Measurements from ENCODE around the gene SULT2B1.

SULT2B1 gene

DNA sequence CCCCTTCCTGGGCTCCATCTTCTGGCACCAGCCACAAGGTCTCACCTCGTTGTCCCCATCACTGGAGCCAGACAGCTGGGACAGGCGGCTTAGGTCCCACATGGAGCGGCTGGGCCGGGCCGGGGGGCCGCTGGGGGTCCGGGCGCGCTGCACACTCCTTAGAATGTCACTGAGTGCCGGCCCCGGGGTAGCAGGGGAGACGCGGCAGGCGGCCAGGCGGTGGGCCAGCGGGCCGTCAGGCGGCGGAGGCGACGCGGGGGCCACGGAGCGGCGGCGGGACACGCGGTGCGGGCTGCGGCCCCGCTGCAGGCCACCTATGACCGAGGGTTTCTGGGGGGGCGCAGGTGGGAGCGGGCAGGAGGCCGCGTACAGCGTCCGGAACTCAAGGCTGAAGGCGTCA lies 51.5 kb downstream of the SULT2B1 start:
- DNase-seq: no peak

DNA sequence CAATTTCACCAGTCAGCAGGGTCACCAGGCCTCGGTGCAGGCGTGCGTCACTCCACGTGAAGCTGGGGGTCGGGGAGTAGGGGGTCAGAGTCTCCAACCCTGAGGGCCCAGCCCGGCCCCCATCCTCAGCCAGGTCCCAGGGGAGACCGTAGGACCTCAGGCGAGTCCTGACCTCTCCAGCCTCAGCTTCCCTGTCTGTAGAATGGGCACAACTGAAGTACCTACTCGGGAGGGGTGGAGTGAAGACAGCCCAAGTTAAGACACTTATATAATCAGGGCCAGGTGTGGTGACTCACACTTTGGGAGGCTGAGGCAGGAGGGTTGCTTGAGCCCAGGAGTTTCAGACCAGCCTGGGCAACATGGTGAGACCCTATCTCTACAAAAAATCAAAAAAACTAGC lies 51.9 kb downstream of the SULT2B1 start:
- no peak for DNase-seq

DNA sequence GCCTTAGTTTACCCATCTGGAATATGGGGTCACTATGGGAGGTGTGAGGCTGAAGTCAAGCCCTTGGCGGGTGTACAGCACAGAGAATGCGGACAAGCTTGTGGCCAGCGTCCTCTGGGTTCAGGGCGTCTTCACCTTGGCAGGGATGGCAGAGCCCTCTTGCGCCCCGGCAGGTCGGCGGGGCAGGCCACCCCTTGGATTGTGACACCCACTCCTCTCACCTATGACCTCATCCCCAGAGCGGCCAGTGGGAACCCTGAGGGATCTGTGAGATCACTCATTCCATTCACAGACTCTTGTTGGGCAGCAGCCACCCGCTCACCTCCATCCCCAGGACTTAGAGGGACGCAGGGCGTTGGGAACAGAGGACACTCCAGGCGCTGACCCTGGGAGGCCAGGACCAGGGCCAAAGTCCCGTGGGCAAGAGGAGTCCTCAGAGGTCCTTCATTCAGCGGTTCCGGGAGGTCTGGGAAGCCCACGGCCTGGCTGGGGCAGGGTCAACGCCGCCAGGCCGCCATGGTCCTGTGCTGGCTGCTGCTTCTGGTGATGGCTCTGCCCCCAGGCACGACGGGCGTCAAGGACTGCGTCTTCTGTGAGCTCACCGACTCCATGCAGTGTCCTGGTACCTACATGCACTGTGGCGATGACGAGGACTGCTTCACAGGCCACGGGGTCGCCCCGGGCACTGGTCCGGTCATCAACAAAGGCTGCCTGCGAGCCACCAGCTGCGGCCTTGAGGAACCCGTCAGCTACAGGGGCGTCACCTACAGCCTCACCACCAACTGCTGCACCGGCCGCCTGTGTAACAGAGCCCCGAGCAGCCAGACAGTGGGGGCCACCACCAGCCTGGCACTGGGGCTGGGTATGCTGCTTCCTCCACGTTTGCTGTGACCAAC lies 54.7 kb downstream of the SULT2B1 start, which contains the start of gene SPACA4:
TSS of gene SPACA4 (plus strand) at position 280 of the 896 bp plus-strand sequence. CDS start at position 517, 237 bp downstream.
- no peak for DNase-seq

DNA sequence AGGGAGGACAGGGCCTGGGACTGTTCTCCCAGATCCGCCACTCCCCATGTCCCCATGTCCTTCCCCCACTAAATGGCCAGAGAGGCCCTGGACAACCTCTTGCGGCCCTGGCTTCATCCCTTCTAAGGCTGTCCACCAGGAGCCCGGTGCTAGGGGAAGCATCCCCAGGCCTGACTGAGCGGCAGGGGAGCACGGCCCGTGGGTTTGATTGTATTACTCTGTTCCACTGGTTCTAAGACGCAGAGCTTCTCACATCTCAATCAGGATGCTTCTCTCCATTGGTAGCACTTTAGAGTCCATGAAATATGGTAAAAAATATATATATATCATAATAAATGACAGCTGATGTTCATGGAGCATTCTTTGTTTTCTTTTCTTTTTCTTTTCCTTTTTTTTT lies 55.4 kb downstream of the SULT2B1 start:
- no peak for DNase-seq

DNA sequence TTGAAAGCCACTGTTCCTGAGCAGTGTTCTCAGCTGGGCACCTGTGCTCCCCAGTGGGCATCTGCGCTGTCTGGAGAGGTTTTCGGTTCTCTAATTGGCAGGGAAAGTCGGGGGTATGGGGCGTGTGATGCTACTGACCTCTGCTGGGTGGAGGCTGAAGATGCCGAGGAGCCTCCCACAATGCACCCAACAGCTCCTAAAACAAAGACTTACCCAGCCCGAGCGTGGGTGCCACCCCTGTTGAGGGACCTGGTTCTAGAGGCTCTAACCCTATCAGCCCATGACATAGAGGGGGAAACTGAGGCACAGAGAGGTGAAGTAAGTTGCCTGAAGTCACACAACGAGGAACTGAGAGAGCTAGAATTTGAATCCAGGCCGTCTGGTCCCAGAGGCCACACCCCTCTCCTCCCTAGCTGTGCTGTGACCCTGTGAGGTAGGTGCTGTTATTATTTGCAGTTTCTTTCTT lies 56.9 kb downstream of the SULT2B1 start:
- DNase-seq: peak; percentile 71 to 84 (median 79)

DNA sequence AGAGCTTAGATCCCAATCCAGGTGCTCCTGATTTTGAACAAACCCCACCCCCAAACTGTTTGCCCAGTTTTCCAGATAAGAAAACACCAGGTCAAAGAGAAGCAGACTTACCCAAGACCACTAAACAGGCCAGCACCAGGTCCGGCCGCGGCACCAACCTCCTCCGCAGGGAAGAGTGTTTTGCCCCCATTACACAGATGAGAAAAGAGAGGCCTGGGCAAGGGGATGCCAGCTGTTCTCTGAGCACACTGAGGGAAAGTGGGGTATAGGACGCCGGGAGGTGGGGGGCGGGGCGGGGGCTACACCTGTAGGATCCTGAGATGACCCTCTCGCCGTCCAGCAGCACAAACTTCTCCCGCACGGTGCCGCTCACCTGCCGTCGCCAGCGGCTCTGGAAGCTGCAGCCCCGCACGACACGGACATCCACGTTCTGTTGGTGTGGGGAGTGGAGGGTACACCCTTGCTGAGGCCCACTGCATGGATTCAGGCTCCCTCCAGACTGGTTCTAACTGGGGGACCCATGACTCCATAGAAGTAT lies 57.7 kb downstream of the SULT2B1 start:
- DNase-seq: no peak

DNA sequence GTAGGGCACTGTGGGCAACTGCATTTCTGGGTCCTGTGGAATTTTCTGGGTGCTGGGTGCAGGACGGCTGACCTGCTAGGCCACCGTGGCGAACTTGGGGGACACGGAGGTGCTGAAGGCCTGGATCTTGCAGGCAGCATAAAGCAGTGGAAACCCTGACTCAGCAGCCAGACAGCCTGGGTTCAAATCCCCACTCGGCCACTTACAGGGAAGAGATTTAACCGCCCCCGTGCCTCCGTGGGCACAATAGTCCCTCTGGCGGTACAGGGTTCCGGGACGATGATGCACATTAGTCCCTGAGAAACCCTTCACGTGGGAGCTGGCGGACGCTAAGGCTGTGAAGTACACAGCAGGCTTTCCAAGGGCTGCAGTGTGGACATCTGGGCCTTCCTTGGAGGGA lies 59.9 kb downstream of the SULT2B1 start:
- DNase-seq: no peak

DNA sequence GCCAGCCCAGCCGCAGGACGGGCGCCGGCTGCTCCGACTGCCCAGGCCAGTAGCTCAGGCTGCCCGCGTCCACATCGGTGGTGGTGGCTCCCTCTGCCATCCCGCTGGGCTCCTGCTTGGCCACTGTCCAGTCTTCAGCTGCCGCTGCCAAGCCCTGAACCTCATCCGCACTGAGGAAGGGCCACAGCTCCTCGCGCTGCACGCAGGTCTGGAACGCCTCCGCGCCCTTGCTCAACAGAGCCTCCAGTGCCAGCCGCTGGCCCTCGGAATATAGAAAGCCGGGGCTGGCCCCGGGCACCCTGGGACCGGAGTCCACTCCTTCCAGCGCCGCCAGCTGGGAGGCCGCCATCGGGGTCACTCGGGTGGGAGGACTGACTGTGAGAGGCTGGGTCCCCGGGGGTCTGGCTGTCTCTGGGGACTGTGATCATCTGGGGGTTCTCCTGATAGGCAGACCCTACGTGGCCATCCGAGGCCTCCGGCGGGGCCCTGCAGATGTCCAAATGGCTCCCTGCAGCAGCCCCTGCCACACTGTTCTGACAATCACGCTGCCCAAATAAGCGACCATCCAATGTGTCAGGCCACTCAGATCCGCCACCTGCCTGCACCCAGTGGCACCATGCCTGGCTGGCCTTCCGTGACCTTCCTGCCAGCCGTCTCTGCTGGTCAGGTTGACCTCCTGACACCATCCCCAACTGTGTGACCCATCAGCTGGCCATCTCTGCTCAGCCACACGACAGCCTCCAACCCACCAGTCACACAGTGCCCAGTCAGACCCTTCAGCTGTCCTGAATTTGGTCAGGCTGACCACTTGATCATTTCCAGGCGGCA lies 61.3 kb downstream of the SULT2B1 start:
- DNase-seq: no peak

DNA sequence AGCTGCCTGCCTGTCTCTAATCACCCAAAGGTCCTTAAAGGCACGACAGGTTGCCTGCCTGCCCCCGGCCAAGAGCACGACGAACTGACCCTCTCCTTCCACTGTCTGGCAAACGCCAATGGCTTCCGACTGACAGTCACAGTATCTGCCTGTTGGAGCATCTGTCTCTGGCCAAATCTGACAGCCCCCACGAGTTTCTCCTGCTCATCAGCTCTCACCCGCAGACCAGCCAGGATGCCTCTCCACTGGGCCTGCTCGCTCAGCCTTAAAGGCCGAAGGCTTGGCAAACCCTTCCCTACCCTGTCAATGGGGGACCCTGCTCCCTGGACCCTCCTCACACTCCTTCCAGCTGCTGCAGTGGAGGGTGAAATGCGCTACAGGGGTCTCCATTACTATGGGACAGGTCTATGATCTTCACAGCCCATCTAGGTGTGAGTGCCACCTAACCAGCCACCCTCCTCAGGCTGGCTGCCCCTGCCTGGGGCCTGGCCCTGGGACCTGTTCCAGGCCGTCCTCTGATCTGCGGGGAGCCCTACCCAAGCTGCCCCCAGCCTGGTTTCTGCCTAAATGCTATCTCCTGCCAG lies 62.0 kb downstream of the SULT2B1 start:
- DNase-seq: no peak

DNA sequence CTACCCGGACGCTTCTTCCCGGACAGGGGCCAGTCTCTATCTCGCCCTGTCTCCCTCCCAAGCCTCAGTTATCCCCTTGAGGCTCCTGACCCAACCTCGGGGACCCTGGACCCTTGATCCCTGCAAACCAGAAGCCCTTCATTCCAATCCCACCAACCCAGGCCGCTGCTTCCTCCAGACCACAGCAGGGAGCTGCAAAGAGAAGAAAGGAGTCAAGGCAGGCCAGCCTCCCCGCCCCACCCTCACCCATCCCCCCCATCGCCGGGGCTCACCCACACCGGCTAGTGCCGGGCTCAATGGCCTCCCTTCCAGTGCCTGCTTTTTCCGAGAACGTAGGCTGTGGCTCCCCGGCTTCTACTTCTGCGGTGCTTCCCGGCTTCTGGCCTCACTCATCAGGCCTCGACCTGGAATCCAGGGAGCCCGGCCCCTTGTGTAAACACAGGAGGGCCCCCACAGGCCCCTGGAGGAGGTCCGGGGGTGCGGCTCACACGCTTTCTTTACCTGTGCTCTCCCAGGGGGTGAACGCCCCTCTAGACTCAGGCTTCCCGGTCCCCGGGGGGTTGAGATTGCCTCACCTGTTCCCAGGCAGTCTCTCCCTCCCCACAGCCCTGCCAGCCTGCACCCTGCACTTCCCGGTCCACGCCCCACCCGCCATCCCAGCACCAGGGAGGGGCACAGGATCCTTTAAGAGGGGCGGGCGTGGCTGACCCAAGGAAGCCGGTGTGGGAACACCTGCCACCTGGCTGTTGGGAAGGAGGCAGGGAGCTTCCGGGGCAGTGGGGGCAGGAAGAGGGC lies 62.7 kb downstream of the SULT2B1 start, which contains the start of gene FAM83E:
TSS of gene FAM83E (minus strand) at position 641 of the 795 bp plus-strand sequence. CDS start 1,704 bp downstream, outside the sequence.
- no peak for DNase-seq

DNA sequence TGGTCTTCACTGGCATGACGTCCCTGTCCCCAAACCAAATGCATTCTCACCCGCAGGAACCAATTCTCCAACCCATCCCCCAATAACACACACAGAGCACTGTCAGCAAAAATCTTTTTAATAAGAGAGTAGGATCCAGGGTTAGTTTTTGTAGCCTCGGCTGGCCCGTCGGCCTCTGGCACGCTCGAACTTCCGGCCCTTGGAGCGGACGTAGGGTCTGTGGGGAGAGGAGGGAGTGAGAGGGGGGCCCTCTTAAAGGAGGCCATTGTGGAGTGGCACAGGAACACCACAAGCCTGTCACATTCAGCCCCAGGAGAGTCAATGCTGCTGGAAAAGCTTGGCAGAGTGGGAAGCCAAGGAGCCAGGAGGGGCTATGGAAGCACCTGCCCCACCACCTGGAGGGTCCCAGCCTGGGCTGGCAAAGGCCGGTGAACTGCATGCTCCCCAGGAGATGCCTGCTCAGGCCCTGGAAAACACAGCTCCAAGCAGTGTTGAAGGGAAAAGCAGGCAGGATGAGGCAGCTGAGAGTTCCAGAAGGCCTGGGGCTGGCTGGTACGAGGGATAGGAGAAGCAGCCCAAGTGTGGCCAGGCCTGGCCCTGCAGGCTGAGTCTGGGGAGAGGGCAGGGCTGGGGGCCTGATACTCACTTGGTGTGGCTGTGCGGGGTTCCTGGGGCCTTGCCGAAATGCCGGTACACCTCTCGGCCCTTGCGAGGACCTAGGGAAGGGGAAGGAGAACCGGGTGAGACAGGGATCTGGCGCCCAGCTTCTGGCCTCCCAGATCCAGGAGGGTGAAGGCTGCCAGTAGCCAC lies 63.5 kb downstream of the SULT2B1 start:
- DNase-seq: no peak

DNA sequence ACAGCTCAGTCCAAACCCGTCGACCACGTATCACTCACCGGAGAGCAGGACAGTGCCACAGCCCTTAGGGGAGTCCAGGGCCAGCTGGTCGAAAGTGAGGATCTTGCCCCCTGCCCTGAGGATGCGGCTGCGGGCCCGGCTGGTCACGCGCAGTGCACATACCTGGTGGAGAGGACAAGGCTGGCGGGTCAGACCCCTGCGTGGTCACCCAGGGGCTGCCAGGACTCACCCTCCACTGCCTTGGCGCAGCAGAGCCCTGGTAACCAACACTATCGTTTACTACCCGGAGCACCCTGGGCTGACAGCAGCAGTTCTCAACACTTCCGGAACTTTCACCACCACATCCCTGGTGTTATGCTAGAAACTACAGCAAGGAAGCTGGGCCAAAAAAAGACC lies 64.1 kb downstream of the SULT2B1 start:
- DNase-seq: no peak

DNA sequence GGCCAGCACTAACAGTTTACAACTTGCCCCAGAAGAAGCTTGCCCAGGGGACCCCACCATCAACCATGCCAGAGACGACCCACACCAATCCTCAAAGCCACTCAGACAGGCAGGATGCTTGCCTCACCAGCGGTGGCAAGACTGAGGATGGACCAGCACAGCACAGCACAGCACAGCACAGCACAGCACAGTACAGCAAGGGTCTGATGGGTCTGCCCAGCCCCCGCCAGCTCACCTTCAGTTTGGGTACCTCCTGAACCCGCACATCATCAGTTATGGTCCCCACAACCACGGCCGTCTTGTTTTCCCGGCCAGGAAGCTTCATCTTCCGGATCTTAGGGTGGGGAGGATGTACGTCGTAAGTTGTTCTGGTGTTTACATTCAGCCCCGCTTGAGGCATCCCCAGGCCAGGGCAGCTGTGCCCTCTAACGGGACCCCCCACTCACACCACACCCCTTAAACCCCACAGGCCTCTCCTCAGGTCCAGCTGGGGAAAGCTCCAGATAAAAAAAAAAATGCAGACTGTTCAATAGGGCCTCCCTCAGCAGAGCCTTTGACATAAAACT lies 64.6 kb downstream of the SULT2B1 start:
- DNase-seq: no peak

DNA sequence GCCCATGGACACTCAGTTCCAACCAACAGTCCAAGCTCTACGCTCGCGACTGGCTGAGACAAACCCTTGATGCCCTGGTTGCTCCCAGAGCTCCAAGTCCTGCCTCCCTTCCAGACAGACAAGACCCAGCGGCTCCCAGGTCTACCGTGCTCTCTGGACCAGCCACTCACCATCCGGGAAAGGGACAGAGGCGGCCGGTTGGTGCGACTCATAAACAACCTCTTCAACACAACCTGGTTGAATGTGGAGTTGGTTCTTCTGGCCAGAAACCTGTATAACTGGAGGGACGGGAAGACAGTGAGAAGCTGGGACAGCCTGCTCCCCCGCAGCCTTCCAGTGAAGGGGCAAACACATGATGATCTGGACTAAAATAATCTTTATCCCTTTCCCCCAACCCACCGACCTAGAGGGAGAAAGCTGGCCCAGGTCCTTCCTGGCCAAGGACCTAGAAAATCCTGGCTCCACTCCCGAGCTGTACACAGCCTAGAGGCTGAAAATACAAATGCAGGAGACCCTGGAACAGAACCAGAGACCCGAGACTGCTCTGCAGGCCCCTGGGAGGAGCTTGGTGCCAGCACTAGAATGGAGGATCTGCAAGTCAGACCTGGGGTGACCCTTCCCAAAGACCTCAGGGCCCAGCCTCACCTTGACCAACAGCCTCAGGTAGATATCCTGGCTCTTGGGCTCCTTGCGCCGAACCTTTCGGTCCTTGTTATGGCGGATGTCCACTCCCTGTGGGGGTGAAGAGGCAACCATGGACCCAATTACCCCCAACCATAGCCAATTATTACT lies 65.4 kb downstream of the SULT2B1 start:
- DNase-seq: no peak

DNA sequence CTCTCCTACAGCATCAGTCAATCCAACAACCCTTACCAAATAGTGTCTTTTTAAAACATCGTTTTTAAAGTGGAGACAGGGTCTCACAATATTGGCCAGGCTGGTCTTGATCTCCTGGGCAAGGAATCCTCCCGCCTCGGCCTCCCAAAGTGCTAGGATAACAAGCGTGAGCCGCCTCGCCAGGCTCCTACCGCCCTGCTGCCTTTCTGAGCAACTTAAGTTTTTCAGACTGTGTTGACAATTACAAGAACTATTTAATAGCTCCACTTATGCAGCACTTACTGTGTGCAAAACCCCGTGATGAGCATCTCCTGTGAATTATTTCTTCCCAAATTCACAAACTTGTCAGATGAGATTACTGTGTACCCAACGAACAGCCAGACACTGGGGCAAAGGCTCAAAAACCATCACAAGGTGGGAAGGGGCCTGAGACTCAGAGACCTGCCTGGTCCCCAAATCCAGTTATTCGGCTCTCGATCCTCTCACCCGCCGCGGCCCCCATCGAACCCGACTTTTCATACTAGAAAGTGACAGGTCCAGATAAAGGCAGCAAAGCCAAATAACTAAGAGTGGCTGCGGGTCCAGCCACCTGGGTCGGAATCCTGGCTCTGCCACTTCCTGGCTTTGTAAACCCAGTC lies 66.4 kb downstream of the SULT2B1 start:
- peak in 1 of 4 experiments; percentile 35 for DNase-seq

DNA sequence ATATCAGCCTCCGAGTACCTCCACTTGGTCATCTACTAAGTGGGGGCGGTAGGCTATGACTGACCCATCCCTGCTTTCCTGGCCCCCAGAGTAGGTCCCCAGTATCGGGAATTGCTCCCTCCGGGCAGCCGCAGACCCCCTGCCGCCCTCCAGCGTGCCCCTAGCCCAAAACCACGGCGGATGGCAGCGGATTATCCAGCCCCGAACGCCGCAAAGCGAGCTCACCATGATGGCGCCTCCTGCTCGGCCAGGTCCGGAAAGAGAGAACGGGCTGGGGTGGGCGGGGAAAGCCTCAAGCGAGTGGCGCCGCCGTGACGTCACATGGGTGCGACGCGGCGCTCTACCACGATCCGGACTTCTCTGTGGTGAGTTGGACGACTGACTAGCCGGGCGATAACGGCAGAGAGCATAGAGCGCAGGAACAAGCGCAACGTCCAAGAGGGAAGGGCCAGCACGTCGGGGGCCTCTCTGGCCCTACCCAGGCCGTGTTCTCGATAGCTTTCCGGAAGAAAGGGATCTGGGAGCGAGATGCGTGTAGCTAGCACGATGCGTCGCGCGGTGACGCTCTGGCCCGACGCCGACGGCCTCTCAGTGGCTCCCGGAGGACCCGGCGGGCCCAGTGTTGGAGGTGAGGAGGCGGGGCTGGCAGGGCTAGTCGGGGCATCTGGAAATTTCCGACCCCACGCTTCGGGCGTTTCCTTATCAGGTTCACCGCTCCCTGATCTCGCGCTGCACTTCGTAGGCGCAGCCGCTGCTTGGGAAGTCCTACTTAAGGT lies 67.1 kb downstream of the SULT2B1 start, which contains the start of the genes RPL18 and SPHK2:
TSS of gene RPL18 (minus strand) at position 263 of the 776 bp plus-strand sequence. CDS start at position 228, 35 bp downstream.
TSS of gene SPHK2 (plus strand) at position 591 of the 776 bp plus-strand sequence. CDS start 1,009 bp downstream, outside the sequence.
- DNase-seq: peak; percentile 99

DNA sequence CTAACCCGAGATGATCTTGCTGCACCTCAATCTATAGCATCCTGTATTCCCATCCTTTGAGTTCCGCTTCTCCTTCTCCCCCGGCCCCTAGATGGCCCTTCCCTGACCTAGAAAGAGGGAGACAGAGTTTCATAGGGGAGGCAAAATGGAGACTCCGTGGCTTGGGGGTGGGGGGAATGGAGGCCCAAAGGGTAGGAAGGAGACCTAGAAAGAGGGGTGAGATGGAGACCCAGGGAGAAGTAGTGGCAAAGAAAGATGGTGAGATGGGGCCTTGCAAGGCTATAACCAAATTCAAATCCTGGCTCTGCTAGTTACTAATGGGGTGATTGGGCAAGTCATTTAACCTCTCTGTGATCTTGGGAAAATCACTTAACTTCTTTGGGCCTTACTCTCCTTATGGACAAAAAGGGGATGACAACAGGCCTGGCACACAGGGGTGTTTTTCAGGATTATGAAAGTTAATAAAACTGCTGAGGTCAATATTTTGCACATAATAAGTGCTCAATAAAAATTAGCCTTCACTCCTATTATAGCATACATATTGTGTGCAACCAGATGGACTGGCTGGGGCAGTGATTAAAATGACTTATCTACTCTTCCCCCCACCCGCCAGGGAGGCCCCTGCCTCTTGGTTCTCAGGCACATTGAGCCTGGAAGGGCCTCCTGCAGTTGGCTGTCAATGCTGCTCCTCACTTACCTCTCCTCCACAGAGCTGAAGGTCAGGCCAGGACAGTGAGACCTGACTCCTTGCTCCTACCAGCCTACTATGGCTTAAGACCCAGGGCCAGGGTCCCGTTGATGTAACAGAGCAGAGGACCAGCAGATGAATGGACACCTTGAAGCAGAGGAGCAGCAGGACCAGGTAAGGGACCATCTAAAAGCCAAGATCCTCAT lies 68.0 kb downstream of the SULT2B1 start:
- peak in 2 of 4 experiments; percentile 31 to 32 for DNase-seq

Data from suppressor macrophage (primary cell).